ENCODE data around the gene SDCCAG8.

SDCCAG8 gene

DNA sequence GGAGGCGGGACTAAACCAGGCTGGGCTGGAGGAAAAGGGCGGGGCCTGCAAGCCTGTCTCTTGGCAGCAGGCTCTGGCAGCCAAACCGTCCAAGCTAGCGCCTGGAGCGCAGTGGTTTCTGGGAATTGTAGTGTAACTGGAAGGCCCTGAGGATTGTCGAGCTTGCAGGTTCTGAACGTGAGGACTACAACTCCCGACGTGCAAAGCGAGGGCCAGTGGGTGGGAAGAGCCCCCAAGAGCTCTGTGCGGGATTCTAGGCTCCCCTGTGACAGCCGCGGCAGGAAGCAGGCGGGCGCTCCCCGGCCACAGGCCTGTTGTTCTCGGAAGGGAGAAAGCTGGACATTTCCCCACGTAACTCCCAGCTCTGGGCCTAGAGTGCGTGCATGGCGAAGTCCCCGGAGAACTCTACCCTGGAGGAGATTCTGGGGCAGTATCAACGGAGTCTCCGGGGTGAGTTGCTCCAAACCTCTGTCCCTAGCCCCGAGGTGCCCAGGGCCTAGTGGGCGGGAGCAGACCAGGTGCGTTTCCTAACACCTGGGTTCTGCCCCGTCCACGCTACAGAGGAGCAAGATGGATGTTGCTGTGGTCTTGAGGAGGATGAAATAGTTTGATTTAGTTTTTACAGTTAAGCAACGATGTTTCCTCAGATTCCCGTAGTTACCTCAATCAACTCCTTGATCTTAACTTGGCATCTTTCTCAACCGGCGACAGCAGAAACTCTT is at the start of gene SDCCAG8:
Gene SDCCAG8, plus strand, starts transcription at position 251 of the 722 bp plus-strand sequence. Its CDS starts 133 bp downstream, at position 384.
- peaks cover 6% of the 10 kb centered on the region for H3K4me1 ChIP-seq (ENCODE audit: control insufficient read depth, insufficient read depth, low read length)
- POLR2A ChIA-PET, result interaction anchor here (0.8 to 2.3 kb wide), 19 partner anchors 8 to 1616 kb away, joined by 3 to 13 read pairs (median 4); partner anchors contain the start of genes CHML, EXO1 and OPN3
- H3K4me3 ChIP-seq (ENCODE audit: low read depth, low read length), result peak within 1 kb of the TSS; percentile 91
- no peaks in the 10 kb centered on the region for H3K9me3 ChIP-seq (ENCODE audit: control insufficient read depth, insufficient read depth, low read depth, low read length)
- H3K36me3 ChIP-seq (ENCODE audit: control insufficient read depth in 2 of 2, insufficient read depth in 1 of 2, low read length in 2 of 2), result no peaks in the 10 kb centered on the region
- CTCF ChIA-PET, result interaction anchor here (0.6 to 1.6 kb wide), 5 partner anchors 23 to 741 kb away, joined by 3 to 6 read pairs (median 3); no protein-coding TSS in a partner anchor
- H3K27ac ChIP-seq (ENCODE audit: extremely low read depth, low read depth, low read length), result peak within 1 kb of the TSS; percentile 89
- peak; percentile 38 for TF ChIP-seq ZNF510 (tag by site-specific recombination; IDR thresholded peaks at IDR 0.05; ENCODE audit: insufficient replicate concordance)
- TF ChIP-seq, protein P1, sequence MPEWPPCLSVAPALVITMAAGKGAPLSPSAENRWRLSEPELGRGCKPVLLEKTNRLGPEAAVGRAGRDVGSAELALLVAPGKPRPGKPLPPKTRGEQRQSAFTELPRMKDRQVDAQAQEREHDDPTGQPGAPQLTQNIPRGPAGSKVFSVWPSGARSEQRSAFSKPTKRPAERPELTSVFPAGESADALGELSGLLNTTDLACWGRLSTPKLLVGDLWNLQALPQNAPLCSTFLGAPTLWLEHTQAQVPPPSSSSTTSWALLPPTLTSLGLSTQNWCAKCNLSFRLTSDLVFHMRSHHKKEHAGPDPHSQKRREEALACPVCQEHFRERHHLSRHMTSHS (tag by site-specific recombination; IDR thresholded peaks at IDR 0.05), result no peak
- TF ChIP-seq RBAK (tag by site-specific recombination; IDR thresholded peaks at IDR 0.05), result no peak
- no peak; the same call in 1 of the 2 replicates for TF ChIP-seq MYNN (tag by site-specific recombination; IDR thresholded peaks at IDR 0.05; ENCODE audit: borderline replicate concordance)
- 0 out of 2 replicates have a peak, but pooled peaks have one; percentile 27 for TF ChIP-seq ZNF558 (tag by site-specific recombination; IDR thresholded peaks at IDR 0.05)
- TF ChIP-seq ZNF473 (tag by site-specific recombination; IDR thresholded peaks at IDR 0.05), result no peak
- TF ChIP-seq, protein P2, sequence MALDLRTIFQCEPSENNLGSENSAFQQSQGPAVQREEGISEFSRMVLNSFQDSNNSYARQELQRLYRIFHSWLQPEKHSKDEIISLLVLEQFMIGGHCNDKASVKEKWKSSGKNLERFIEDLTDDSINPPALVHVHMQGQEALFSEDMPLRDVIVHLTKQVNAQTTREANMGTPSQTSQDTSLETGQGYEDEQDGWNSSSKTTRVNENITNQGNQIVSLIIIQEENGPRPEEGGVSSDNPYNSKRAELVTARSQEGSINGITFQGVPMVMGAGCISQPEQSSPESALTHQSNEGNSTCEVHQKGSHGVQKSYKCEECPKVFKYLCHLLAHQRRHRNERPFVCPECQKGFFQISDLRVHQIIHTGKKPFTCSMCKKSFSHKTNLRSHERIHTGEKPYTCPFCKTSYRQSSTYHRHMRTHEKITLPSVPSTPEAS (tag by site-specific recombination; IDR thresholded peaks at IDR 0.05), result peak; percentile 38; the same call in 1 of the 2 replicates
- TF ChIP-seq ZNF610 (tag by site-specific recombination; IDR thresholded peaks at IDR 0.05; ENCODE audit: borderline replicate concordance), result peak; percentile 89
- TF ChIP-seq ZNF2 (tag by site-specific recombination; IDR thresholded peaks at IDR 0.05), result peak; percentile 95
- peak; percentile 86 for TF ChIP-seq MZF1 (tag by site-specific recombination; IDR thresholded peaks at IDR 0.05; ENCODE audit: borderline replicate concordance)
- no peak; the same call in 1 of the 2 replicates for TF ChIP-seq ZNF664 (tag by site-specific recombination; IDR thresholded peaks at IDR 0.05)
- TF ChIP-seq ZNF121 (tag by site-specific recombination; IDR thresholded peaks at IDR 0.05), result peak; percentile 49; the same call in 1 of the 2 replicates
- TF ChIP-seq, protein P3, sequence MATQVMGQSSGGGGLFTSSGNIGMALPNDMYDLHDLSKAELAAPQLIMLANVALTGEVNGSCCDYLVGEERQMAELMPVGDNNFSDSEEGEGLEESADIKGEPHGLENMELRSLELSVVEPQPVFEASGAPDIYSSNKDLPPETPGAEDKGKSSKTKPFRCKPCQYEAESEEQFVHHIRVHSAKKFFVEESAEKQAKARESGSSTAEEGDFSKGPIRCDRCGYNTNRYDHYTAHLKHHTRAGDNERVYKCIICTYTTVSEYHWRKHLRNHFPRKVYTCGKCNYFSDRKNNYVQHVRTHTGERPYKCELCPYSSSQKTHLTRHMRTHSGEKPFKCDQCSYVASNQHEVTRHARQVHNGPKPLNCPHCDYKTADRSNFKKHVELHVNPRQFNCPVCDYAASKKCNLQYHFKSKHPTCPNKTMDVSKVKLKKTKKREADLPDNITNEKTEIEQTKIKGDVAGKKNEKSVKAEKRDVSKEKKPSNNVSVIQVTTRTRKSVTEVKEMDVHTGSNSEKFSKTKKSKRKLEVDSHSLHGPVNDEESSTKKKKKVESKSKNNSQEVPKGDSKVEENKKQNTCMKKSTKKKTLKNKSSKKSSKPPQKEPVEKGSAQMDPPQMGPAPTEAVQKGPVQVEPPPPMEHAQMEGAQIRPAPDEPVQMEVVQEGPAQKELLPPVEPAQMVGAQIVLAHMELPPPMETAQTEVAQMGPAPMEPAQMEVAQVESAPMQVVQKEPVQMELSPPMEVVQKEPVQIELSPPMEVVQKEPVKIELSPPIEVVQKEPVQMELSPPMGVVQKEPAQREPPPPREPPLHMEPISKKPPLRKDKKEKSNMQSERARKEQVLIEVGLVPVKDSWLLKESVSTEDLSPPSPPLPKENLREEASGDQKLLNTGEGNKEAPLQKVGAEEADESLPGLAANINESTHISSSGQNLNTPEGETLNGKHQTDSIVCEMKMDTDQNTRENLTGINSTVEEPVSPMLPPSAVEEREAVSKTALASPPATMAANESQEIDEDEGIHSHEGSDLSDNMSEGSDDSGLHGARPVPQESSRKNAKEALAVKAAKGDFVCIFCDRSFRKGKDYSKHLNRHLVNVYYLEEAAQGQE (tag by site-specific recombination; IDR thresholded peaks at IDR 0.05), result peak; percentile 72; the same call in 1 of the 2 replicates
- no peak for TF ChIP-seq SETDB1 (IDR thresholded peaks at IDR 0.05; ENCODE audit: insufficient read length, low read length)
- TF ChIP-seq ZNF670 (tag by site-specific recombination; IDR thresholded peaks at IDR 0.05; ENCODE audit: low read depth), result no peak
- TF ChIP-seq, protein P4, sequence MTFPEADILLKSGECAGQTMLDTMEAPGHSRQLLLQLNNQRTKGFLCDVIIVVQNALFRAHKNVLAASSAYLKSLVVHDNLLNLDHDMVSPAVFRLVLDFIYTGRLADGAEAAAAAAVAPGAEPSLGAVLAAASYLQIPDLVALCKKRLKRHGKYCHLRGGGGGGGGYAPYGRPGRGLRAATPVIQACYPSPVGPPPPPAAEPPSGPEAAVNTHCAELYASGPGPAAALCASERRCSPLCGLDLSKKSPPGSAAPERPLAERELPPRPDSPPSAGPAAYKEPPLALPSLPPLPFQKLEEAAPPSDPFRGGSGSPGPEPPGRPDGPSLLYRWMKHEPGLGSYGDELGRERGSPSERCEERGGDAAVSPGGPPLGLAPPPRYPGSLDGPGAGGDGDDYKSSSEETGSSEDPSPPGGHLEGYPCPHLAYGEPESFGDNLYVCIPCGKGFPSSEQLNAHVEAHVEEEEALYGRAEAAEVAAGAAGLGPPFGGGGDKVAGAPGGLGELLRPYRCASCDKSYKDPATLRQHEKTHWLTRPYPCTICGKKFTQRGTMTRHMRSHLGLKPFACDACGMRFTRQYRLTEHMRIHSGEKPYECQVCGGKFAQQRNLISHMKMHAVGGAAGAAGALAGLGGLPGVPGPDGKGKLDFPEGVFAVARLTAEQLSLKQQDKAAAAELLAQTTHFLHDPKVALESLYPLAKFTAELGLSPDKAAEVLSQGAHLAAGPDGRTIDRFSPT (tag by site-specific recombination; IDR thresholded peaks at IDR 0.05), result peak; percentile 72; the same call in 1 of the 2 replicates
- TF ChIP-seq ZNF423 (tag by site-specific recombination; IDR thresholded peaks at IDR 0.05), result peak; percentile 100
- TF ChIP-seq, protein P5, sequence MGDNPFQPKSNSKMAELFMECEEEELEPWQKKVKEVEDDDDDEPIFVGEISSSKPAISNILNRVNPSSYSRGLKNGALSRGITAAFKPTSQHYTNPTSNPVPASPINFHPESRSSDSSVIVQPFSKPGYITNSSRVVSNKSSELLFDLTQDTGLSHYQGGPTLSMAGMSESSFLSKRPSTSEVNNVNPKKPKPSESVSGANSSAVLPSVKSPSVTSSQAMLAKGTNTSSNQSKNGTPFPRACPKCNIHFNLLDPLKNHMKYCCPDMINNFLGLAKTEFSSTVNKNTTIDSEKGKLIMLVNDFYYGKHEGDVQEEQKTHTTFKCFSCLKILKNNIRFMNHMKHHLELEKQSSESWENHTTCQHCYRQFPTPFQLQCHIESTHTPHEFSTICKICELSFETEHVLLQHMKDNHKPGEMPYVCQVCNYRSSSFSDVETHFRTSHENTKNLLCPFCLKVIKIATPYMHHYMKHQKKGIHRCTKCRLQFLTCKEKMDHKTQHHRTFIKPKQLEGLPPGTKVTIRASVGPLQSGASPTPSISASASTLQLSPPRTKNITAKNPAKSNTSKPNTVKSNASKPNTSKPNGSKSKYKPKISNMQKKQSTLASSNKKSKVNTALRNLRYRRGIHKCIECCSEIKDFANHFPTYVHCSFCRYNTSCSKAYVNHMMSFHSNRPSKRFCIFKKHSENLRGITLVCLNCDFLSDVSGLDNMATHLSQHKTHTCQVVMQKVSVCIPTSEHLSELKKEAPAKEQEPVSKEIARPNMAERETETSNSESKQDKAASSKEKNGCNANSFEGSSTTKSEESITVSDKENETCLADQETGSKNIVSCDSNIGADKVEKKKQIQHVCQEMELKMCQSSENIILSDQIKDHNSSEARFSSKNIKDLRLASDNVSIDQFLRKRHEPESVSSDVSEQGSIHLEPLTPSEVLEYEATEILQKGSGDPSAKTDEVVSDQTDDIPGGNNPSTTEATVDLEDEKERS (tag by site-specific recombination; IDR thresholded peaks at IDR 0.05), result peak; percentile 50; the same call in 1 of the 2 replicates
- TF ChIP-seq ZNF629 (tag by site-specific recombination; IDR thresholded peaks at IDR 0.05), result peak; percentile 61
- TF ChIP-seq, protein P6, sequence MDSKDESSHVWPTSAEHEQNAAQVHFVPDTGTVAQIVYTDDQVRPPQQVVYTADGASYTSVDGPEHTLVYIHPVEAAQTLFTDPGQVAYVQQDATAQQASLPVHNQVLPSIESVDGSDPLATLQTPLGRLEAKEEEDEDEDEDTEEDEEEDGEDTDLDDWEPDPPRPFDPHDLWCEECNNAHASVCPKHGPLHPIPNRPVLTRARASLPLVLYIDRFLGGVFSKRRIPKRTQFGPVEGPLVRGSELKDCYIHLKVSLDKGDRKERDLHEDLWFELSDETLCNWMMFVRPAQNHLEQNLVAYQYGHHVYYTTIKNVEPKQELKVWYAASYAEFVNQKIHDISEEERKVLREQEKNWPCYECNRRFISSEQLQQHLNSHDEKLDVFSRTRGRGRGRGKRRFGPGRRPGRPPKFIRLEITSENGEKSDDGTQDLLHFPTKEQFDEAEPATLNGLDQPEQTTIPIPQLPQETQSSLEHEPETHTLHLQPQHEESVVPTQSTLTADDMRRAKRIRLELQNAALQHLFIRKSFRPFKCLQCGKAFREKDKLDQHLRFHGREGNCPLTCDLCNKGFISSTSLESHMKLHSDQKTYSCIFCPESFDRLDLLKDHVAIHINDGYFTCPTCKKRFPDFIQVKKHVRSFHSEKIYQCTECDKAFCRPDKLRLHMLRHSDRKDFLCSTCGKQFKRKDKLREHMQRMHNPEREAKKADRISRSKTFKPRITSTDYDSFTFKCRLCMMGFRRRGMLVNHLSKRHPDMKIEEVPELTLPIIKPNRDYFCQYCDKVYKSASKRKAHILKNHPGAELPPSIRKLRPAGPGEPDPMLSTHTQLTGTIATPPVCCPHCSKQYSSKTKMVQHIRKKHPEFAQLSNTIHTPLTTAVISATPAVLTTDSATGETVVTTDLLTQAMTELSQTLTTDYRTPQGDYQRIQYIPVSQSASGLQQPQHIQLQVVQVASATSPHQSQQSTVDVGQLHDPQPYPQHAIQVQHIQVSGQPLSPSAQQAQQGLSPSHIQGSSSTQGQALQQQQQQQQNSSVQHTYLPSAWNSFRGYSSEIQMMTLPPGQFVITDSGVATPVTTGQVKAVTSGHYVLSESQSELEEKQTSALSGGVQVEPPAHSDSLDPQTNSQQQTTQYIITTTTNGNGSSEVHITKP (tag by site-specific recombination; IDR thresholded peaks at IDR 0.05), result peak; percentile 79
- TF ChIP-seq ZNF623 (tag by site-specific recombination; IDR thresholded peaks at IDR 0.05), result peak; percentile 29; the same call in 1 of the 2 replicates

Data from HEK293 (cell line).